Embryonic facial prominence (tissue), 1 donor: Measurements from ENCODE around the gene HTT.
"Not testable (repeated sequence)": the region's sequence is repeated elsewhere in the genome, so short reads cannot be mapped to it uniquely, and the experiment has no call there.

ENCODE experiments used
- DNase-seq: peaks from one replicate; pipeline ENCODE4 v3.0.0-alpha.2; 2016; ENCODE audit errors: extremely low spot score

Gene HTT

GRCh38 chr4:3121596-3121995 is 47.1 kb downstream of the HTT start:
- no peak for DNase-seq

- no peak for DNase-seq
Measured at GRCh38 chr4:3122081-3122563, 47.6 kb downstream of the HTT start.

GRCh38 chr4:3123181-3123671 is 48.7 kb downstream of the HTT start:
- DNase-seq: no peak

- DNase-seq: no peak
Measured at GRCh38 chr4:3124070-3124767, 49.7 kb downstream of the HTT start.

GRCh38 chr4:3127112-3127511 is 52.6 kb downstream of the HTT start:
- no peak for DNase-seq

GRCh38 chr4:3128058-3128457 is 53.6 kb downstream of the HTT start:
- DNase-seq: no peak

- DNase-seq: no peak
Measured at GRCh38 chr4:3128976-3129375, 54.5 kb downstream of the HTT start.

GRCh38 chr4:3130201-3130600 is 55.7 kb downstream of the HTT start:
- DNase-seq: no peak

- DNase-seq: no peak
Measured at GRCh38 chr4:3130826-3131225, 56.3 kb downstream of the HTT start.

GRCh38 chr4:3134201-3134600 is 59.7 kb downstream of the HTT start:
- DNase-seq: no peak

GRCh38 chr4:3135155-3136011 is 60.9 kb downstream of the HTT start:
- DNase-seq: no peak

GRCh38 chr4:3136454-3136853 is 62.0 kb downstream of the HTT start:
- DNase-seq: no peak

- DNase-seq: no peak
Measured at GRCh38 chr4:3137908-3138307, 63.4 kb downstream of the HTT start.

GRCh38 chr4:3145234-3145924 is 70.9 kb downstream of the HTT start:
- DNase-seq: no peak

- no peak for DNase-seq
Measured at GRCh38 chr4:3148926-3149325, 74.4 kb downstream of the HTT start.

- DNase-seq: not testable (repeated sequence)
Measured at GRCh38 chr4:3151238-3151637, 76.8 kb downstream of the HTT start.

- no peak for DNase-seq
Measured at GRCh38 chr4:3157366-3157765, 82.9 kb downstream of the HTT start.

GRCh38 chr4:3158841-3159240 is 84.4 kb downstream of the HTT start:
- no peak for DNase-seq

GRCh38 chr4:3160438-3160837 is 86.0 kb downstream of the HTT start:
- no peak for DNase-seq

- not testable (repeated sequence) for DNase-seq
Measured at GRCh38 chr4:3161044-3161443, 86.6 kb downstream of the HTT start.

GRCh38 chr4:3166434-3166833 is 92.0 kb downstream of the HTT start:
- not testable (repeated sequence) for DNase-seq

GRCh38 chr4:3168029-3168428 is 93.5 kb downstream of the HTT start:
- no peak for DNase-seq
